WERI-Rb-1 (cell line): ENCODE measurements around the gene RBM17.
"Not testable (repeated sequence)": the region's sequence is repeated elsewhere in the genome, so short reads cannot be mapped to it uniquely, and the experiment has no call there.

Experiments
- DNase-seq: peaks from one replicate; pipeline ENCODE4 v3.0.0-alpha.2; 2020
- H3K27ac ChIP-seq: fragments of 250-450 bp; sonication (Bioruptor Pico); 2 replicates; pipeline ENCODE4 v1.5.1; 2020; ENCODE audit warnings: mild to moderate bottlenecking, moderate library complexity
- H3K27me3 ChIP-seq: fragments of 250-450 bp; sonication (Bioruptor Pico); 2 replicates; pipeline ENCODE4 v1.5.1; 2021; ENCODE audit warnings: mild to moderate bottlenecking, low read depth, moderate library complexity; ENCODE audit not compliant: insufficient read depth, severe bottlenecking
- H3K36me3 ChIP-seq: fragments of 250-450 bp; sonication (Bioruptor Pico); 2 replicates; pipeline ENCODE4 v1.5.1; 2020; ENCODE audit warnings: mild to moderate bottlenecking, moderate library complexity
- H3K4me3 ChIP-seq: 2 replicates; pipeline ENCODE4 v1.5.1; 2011; ENCODE audit warnings: low read depth, mild to moderate bottlenecking, control low read depth, low read length
- H3K9me3 ChIP-seq: fragments of 250-450 bp; sonication (Bioruptor Pico); 2 replicates; pipeline ENCODE4 v1.5.1; 2021; ENCODE audit warnings: mild to moderate bottlenecking, moderate library complexity; ENCODE audit not compliant: severe bottlenecking
- CTCF ChIP-seq: IDR thresholded peaks from 2 replicates; pipeline ENCODE4 v1.5.1; 2011; ENCODE audit warnings: low read depth, mild to moderate bottlenecking, control low read depth, inconsistent platforms, low read length

Gene RBM17

GRCh38 chr10:6098156-6098555 lies 9.3 kb downstream of the RBM17 start:
- H3K36me3 ChIP-seq: peaks cover 13% of the 10 kb centered on the region
- H3K4me3 ChIP-seq: no peak overlapping the region
- H3K27ac ChIP-seq: no peak overlapping the region
- no peaks in the 10 kb centered on the region for H3K9me3 ChIP-seq
- no peak for TF ChIP-seq CTCF
- DNase-seq: no peak
- H3K27me3 ChIP-seq: no peaks in the 10 kb centered on the region

GRCh38 chr10:6100370-6100769 lies 11.5 kb downstream of the RBM17 start:
- H3K27ac ChIP-seq: no peak overlapping the region
- H3K9me3 ChIP-seq: no peaks in the 10 kb centered on the region
- no peaks in the 10 kb centered on the region for H3K27me3 ChIP-seq
- H3K36me3 ChIP-seq: peaks cover 13% of the 10 kb centered on the region
- no peak for DNase-seq
- no peak for TF ChIP-seq CTCF
- H3K4me3 ChIP-seq: no peak overlapping the region

GRCh38 chr10:6101181-6101580 lies 12.3 kb downstream of the RBM17 start:
- H3K27ac ChIP-seq: no peak overlapping the region
- no peak overlapping the region for H3K4me3 ChIP-seq
- no peak for DNase-seq
- no peaks in the 10 kb centered on the region for H3K27me3 ChIP-seq
- H3K9me3 ChIP-seq: no peaks in the 10 kb centered on the region
- peaks cover 13% of the 10 kb centered on the region for H3K36me3 ChIP-seq
- TF ChIP-seq CTCF: no peak

GRCh38 chr10:6102128-6102527 lies 13.3 kb downstream of the RBM17 start:
- no peak for DNase-seq
- TF ChIP-seq CTCF: no peak
- Histone ChIP-seq H3K9me3 (no peaks in the 10 kb centered on the region), H3K27ac (no peak overlapping the region), H3K4me3 (no peak overlapping the region), H3K27me3 (no peaks in the 10 kb centered on the region), H3K36me3 (peaks cover 16% of the 10 kb centered on the region)

- Histone ChIP-seq H3K27me3 (no peaks in the 10 kb centered on the region), H3K4me3 (no peak overlapping the region), H3K36me3 (peaks cover 13% of the 10 kb centered on the region), H3K9me3 (no peaks in the 10 kb centered on the region), H3K27ac (no peak overlapping the region)
- DNase-seq: no peak
- no peak for TF ChIP-seq CTCF
Measured at GRCh38 chr10:6103591-6103990, 14.8 kb downstream of the RBM17 start.

- H3K27ac ChIP-seq, DNase-seq, H3K4me3 ChIP-seq, H3K9me3 ChIP-seq, H3K27me3 ChIP-seq: not testable (repeated sequence)
- H3K36me3 ChIP-seq: peaks cover 19% of the 10 kb centered on the region
Measured at GRCh38 chr10:6107616-6108015, 18.8 kb downstream of the RBM17 start.
